ENCODE results near the gene SLC27A2.

The SLC27A2 gene

GRCh38 chr15:50190166-50190570, 8.2 kb downstream of the SLC27A2 start:
- DNase-seq (ENCODE audit: low read depth in 2 of 3, low spot score in 1 of 3) = no peak

DNA sequence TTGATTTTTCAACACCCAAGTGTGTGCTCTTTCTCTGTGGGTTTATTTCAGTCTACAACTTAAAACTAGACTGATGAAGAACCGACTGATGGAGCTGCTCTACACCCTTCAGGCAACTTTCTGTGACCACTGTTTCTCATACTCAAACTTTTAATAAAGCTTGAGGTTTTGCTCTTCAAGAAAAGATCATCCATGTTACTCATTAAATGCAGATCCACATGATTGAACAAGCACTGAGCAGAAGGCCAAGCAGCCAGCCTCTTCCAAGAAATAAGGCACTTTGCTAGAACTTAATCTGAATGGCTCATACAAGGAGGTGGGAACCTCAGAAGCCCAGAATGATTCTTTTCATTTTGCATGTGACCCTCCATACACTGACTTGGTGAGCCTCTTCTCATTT, 8.7 kb downstream of the SLC27A2 start:
- DNase-seq (ENCODE audit: low read depth in 2 of 3, low spot score in 1 of 3) = no peak

- DNase-seq (ENCODE audit: low read depth in 2 of 3, low spot score in 1 of 3) = no peak
Measured at GRCh38 chr15:50192164-50192563, 10.2 kb downstream of the SLC27A2 start.

DNA sequence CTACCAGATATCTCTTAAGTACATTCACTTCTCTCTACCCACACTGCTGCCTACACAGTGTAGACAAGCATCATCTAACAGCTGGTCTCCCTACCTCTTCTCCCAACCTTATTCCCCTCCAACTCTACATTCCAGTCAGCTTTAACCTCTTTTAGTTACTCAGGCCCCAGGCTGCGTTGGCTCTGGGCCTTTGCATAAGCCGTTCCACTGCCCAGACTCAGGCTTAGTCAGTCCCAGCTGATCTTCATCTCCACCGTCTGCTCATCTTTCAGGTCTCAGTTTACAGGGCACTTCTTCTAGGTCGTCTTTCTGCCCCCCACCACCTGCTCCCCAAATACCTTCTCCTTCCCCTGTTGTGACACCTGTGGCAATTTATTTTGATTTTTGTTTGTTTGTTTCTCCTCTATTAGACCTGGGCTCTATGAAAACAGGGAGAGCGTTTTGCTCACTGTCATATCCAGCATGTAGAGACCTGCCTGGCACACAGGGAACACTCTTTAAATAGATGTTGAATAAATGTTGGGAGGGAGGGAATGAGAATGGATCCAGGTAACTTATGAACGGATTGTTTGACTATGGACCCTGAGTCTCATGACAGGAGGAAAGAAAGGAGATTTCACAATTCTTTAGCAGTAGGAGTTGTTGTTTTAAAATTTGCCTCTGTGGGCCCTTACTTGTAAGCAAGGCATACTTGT, 11.1 kb downstream of the SLC27A2 start:
- no peak for DNase-seq (ENCODE audit: low read depth in 2 of 3, low spot score in 1 of 3)

DNA sequence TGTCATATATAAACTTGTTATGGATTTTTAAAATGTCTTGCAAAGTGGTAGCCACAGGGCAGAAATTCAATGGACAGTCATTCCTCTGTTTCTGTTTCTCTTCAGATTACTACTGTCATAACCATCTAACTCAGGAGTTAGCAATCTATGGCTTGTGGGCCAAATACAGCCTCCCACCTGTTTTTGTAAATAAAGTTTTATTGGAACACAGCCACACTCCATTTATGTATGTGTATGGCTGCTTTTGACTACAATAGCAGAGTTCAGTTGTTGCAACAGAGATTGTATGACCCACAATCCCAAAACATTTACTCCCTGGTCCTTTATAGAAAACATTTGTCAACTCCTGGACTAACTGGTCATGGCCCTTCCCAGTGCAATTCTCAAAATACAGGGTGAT, 20.0 kb downstream of the SLC27A2 start:
- DNase-seq (ENCODE audit: low read depth in 2 of 3, low spot score in 1 of 3) = no peak

GRCh38 chr15:50206020-50206419, 24.0 kb downstream of the SLC27A2 start:
- no peak for DNase-seq (ENCODE audit: low read depth in 2 of 3, low spot score in 1 of 3)

GRCh38 chr15:50209809-50210208, 27.8 kb downstream of the SLC27A2 start:
- DNase-seq (ENCODE audit: low read depth in 2 of 3, low spot score in 1 of 3) = no peak

GRCh38 chr15:50210462-50211157, 28.6 kb downstream of the SLC27A2 start:
- DNase-seq (ENCODE audit: low read depth in 2 of 3, low spot score in 1 of 3) = no peak

- no peak for DNase-seq (ENCODE audit: low read depth in 2 of 3, low spot score in 1 of 3)
Measured at GRCh38 chr15:50218291-50218690, 36.3 kb downstream of the SLC27A2 start.

DNA sequence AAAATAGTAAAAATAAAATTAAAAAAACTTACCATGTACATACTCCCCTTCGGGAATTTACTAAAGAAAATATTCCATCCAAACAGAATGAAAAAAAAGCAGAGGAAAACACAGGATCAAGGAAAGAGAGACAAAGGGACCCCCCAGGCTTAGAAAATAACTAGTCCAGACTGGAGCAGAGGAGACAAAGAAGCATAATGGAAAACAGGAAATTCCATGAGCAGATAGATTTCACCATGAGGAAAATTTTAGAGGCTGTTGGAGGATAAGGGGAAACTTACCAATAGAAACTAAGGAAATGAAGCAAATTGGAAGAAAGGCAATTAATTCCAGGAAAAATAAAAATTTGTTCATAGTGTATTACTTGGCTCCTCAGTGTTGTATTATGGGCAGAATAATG, 36.7 kb downstream of the SLC27A2 start:
- DNase-seq (ENCODE audit: low read depth in 2 of 3, low spot score in 1 of 3) = no peak

GRCh38 chr15:50219820-50220219, 37.8 kb downstream of the SLC27A2 start:
- no peak for DNase-seq (ENCODE audit: low read depth in 2 of 3, low spot score in 1 of 3)

GRCh38 chr15:50222181-50222580, 40.2 kb downstream of the SLC27A2 start:
- no peak for DNase-seq (ENCODE audit: low read depth in 2 of 3, low spot score in 1 of 3)

GRCh38 chr15:50224606-50225005, 42.6 kb downstream of the SLC27A2 start:
- no peak for DNase-seq (ENCODE audit: low read depth in 2 of 3, low spot score in 1 of 3)

GRCh38 chr15:50225057-50225456, 43.1 kb downstream of the SLC27A2 start:
- DNase-seq (ENCODE audit: low read depth in 2 of 3, low spot score in 1 of 3) = no peak

- no peak for DNase-seq (ENCODE audit: low read depth in 2 of 3, low spot score in 1 of 3)
Measured at GRCh38 chr15:50225938-50226337, 43.9 kb downstream of the SLC27A2 start.

- DNase-seq (ENCODE audit: low read depth in 2 of 3, low spot score in 1 of 3) = no peak
Measured at GRCh38 chr15:50227076-50227475, 45.1 kb downstream of the SLC27A2 start.

- DNase-seq (ENCODE audit: low read depth in 2 of 3, low spot score in 1 of 3) = no peak
Measured at GRCh38 chr15:50228866-50229265, 46.9 kb downstream of the SLC27A2 start.

- no peak for DNase-seq (ENCODE audit: low read depth in 2 of 3, low spot score in 1 of 3)
Measured at GRCh38 chr15:50229336-50229735, 47.3 kb downstream of the SLC27A2 start.

DNA sequence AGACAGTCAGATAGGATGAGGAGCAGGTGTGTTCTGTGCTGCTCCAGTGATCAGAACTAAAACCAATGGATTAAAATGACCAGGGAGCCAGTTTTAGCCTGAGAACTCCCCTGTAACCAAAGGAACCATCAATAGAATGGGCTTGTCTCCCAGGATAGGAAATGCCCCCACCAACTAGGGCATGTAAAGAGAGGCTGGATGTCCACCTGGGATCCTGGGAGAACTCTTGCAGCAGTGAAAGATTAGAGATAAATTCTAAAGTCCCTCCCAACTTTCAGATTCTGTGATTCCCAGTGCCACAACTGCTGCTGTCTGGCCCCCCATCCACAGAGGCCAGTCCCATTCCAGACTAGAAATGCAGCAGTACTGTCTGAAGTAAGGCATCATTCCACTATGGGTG, 49.8 kb downstream of the SLC27A2 start:
- DNase-seq (ENCODE audit: low read depth in 2 of 3, low spot score in 1 of 3) = no peak

DNA sequence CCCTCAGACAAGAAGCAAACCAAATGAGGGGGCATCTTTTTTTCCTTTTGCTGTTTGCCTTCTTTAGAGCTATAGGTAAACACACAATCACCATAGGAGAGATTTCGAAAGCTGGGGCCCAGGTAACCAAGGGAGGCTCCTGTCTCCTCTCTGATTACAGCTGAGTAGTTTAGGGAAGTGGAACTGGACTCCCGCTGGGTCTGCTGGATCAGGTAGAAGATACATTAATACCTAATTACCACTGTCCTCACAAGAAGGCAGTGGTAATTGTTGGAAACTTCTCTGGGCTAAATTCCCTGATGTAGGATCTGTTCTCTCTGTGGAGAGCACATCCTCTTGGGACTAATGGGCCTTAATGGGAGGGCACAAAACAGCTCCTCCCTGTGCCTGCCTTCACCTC, 50.8 kb downstream of the SLC27A2 start:
- no peak for DNase-seq (ENCODE audit: low read depth in 2 of 3, low spot score in 1 of 3)

GRCh38 chr15:50233192-50233736, 51.3 kb downstream of the SLC27A2 start:
- DNase-seq (ENCODE audit: low read depth in 2 of 3, low spot score in 1 of 3) = no peak

DNA sequence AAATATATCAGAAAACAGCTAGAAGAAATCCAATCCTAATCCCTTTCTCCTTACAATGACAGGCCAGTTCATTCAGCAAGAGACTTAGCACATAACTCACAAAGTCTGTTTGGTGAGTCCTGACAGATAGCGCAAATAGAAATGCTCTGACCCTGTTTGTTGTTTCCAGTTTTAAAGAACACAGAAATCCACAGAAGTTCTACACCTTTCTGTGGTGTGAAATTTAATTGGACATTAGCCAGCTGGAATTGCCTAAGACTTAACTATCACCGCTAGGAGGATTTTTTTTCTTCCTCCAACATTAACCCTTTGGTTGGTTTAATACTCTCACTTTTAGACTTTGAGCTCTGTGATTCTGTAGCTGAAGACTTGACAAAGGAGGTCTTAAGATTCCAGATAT, 52.8 kb downstream of the SLC27A2 start:
- no peak for DNase-seq (ENCODE audit: low read depth in 2 of 3, low spot score in 1 of 3)

GRCh38 chr15:50235794-50236193, 53.8 kb downstream of the SLC27A2 start:
- DNase-seq (ENCODE audit: low read depth in 2 of 3, low spot score in 1 of 3) = no peak
